GM12878 (cell line): ENCODE measurements around the gene ACACA. TPM values are rescaled to one million over a fixed set of nuclear protein-coding genes. Genes with fewer than 3 reads are reported as not detected.

Experiments used
- ATAC-seq: fragments of 200-7000 bp; cut with Tn5 transposase; 3 replicates; pipeline ENCODE4 v1.9.1; 2020; ENCODE audit warnings: mild to moderate bottlenecking, moderate library complexity
- BruUV-seq: library from RNA; stranded (reverse); fragments of 400-500 nt; replicated peaks from 2 replicates; lab custom pipeline; 2021; lab: Mats Ljungman, UMichigan
- CTCF ChIA-PET: fragments of 300-600 bp; sonication (Branson Sonifier 250); formaldehyde crosslinking; extraction: SDS; loops from one replicate; lab custom pipeline; 2021; ENCODE audit warnings: inconsistent platforms; lab: Yijun Ruan, JAX
- POLR2A ChIA-PET: fragments of 350-600 bp; formaldehyde crosslinking; extraction: SDS; loops from one replicate; lab custom pipeline; 2021; ENCODE audit warnings: inconsistent platforms; lab: Charles Lee
- RAD21 ChIA-PET: fragments of 300-600 bp; sonication (Branson Sonifier 250); formaldehyde crosslinking; loops from one replicate; lab custom pipeline; 2023; ENCODE audit warnings: antibody characterized with exemption; ENCODE audit not compliant: unreplicated experiment; lab: Charles Lee
- SMC1A ChIA-PET: fragments of 300-600 bp; sonication (Branson Sonifier 250); formaldehyde crosslinking; loops from one replicate; lab custom pipeline; 2023; ENCODE audit not compliant: unreplicated experiment, uncharacterized antibody; lab: Charles Lee
- DNase-seq: peaks from one replicate; pipeline ENCODE4 v3.0.0-alpha.2; 2011; ENCODE audit warnings: low read depth, low spot score
- FAIRE-seq: peaks from 3 replicates; lab custom pipeline; 2011; peaks lifted over from hg19 to GRCh38; lab: Jason Lieb, UNC
- H2AFZ ChIP-seq: 2 replicates; pipeline ENCODE4 v1.6.0; 2011; ENCODE audit warnings: low read depth, low read length, control low read depth; ENCODE audit not compliant: control insufficient read depth
- H3K27ac ChIP-seq: 2 replicates; pipeline ENCODE4 v1.5.1; 2011; ENCODE audit warnings: control low read depth; ENCODE audit not compliant: control insufficient read depth, insufficient read depth
- H3K27me3 ChIP-seq, 2 experiments: replicated peaks in 1 of 2; 2 replicates each; pipeline versions ENCODE4 v1.6.0 to v1.6.1; 2011; ENCODE audit warnings: low read length in 1 of 2; ENCODE audit not compliant: control insufficient read depth in 2 of 2, insufficient read depth in 2 of 2
- H3K36me3 ChIP-seq, 2 experiments: 2 replicates each; pipeline ENCODE4 v1.5.1; 2011; ENCODE audit warnings: low read length in 1 of 2; ENCODE audit not compliant: control insufficient read depth in 2 of 2, insufficient read depth in 2 of 2
- H3K4me1 ChIP-seq: 2 replicates; pipeline ENCODE4 v1.6.1; 2011; ENCODE audit warnings: mild to moderate bottlenecking, low read length, moderate library complexity, mixed read lengths; ENCODE audit not compliant: control insufficient read depth, insufficient read depth
- H3K4me2 ChIP-seq: 2 replicates; pipeline ENCODE4 v1.6.0; 2011; ENCODE audit warnings: control low read depth; ENCODE audit not compliant: control insufficient read depth, insufficient read depth
- H3K4me3 ChIP-seq: fragments of 200-600 bp; sonication (generic); 2 replicates; pipeline ENCODE4 v1.5.1; 2016
- H3K79me2 ChIP-seq: 2 replicates; pipeline ENCODE4 v1.6.0; 2011; ENCODE audit warnings: low read length; ENCODE audit not compliant: control insufficient read depth, insufficient read depth
- H3K9ac ChIP-seq: 2 replicates; pipeline ENCODE4 v1.8.0; 2011; ENCODE audit warnings: low read length, control low read depth, mixed read lengths; ENCODE audit not compliant: control insufficient read depth, insufficient read depth
- H3K9me3 ChIP-seq: replicated peaks from 3 replicates; pipeline ENCODE4 v1.5.1; 2011; ENCODE audit warnings: mild to moderate bottlenecking, low read length; ENCODE audit not compliant: control insufficient read depth, insufficient read depth
- H4K20me1 ChIP-seq: 2 replicates; pipeline ENCODE4 v1.6.0; 2011; ENCODE audit not compliant: control insufficient read depth, insufficient read depth
- BACH1 ChIP-seq: fragments of 450-650 bp; IDR thresholded peaks from 2 replicates; pipeline ENCODE4 v1.6.1; 2017; ENCODE audit warnings: mild to moderate bottlenecking, borderline replicate concordance
- BMI1 ChIP-seq: fragments of 450-650 bp; IDR thresholded peaks from 2 replicates; pipeline ENCODE4 v1.6.1; 2016; ENCODE audit warnings: mild to moderate bottlenecking, moderate library complexity, borderline replicate concordance
- CHD1 ChIP-seq: IDR thresholded peaks from 2 replicates; pipeline ENCODE4 v1.6.1; 2012; ENCODE audit warnings: low read depth, low read length, improper control_type of control experiment
- E2F8 ChIP-seq: fragments of 450-650 bp; IDR thresholded peaks from 2 replicates; pipeline ENCODE4 v1.6.1; 2018; ENCODE audit warnings: mild to moderate bottlenecking, low read depth, moderate library complexity; ENCODE audit not compliant: partially characterized antibody
- IRF5 ChIP-seq: fragments of 450-650 bp; IDR thresholded peaks from 2 replicates; pipeline ENCODE4 v1.6.1; 2017; ENCODE audit warnings: borderline replicate concordance
- MAX ChIP-seq: IDR thresholded peaks from 2 replicates; pipeline ENCODE4 v1.6.1; 2012; ENCODE audit warnings: low read depth, low read length, improper control_type of control experiment
- RAD21 ChIP-seq: IDR thresholded peaks from 2 replicates; pipeline ENCODE4 v1.6.1; 2011; ENCODE audit warnings: mild to moderate bottlenecking, low read depth, low read length, moderate library complexity; ENCODE audit not compliant: insufficient read depth
- SIX5 ChIP-seq: IDR thresholded peaks from 2 replicates; pipeline ENCODE4 v1.6.1; 2011; ENCODE audit warnings: mild to moderate bottlenecking, low read depth, low read length, moderate library complexity; ENCODE audit not compliant: severe bottlenecking
- SP1 ChIP-seq: IDR thresholded peaks from one replicate; pipeline ENCODE4 v1.6.1; 2011; ENCODE audit warnings: low read depth, low read length
- SUZ12 ChIP-seq: fragments of 200-600 bp; sonication (generic); IDR thresholded peaks from one replicate; pipeline ENCODE4 v1.6.1; 2018; ENCODE audit warnings: antibody characterized with exemption, mild to moderate bottlenecking; ENCODE audit not compliant: unreplicated experiment
- ZNF24 ChIP-seq: fragments of 450-650 bp; IDR thresholded peaks from 2 replicates; pipeline ENCODE4 v1.6.1; 2017; ENCODE audit warnings: antibody characterized with exemption, mild to moderate bottlenecking
- ZSCAN29 ChIP-seq: fragments of 450-650 bp; IDR thresholded peaks from 2 replicates; pipeline ENCODE4 v1.6.1; 2017; ENCODE audit warnings: mild to moderate bottlenecking, moderate library complexity
- WGBS: methylation state at CpG from one replicate; pipeline ENCODE4 v1.1.6; 2016; ENCODE audit warnings: low lambda C conversion rate; ENCODE audit not compliant: insufficient replicate concordance, insufficient coverage; ENCODE audit errors: missing lambda C conversion rate; 5-methylcytosine and 5-hydroxymethylcytosine counted together
- in situ Hi-C: fragments of 300-500 bp; cut with MboI; formaldehyde crosslinking; loops from 9 replicates; pipeline ENCODE4 v1.14.3; 2018; ENCODE audit warnings: mixed read lengths
- intact Hi-C: fragments of 100-400 bp; cut with micrococcal nuclease; formaldehyde crosslinking; loops from one replicate; pipeline ENCODE4 v1.14.2; 2022; ENCODE audit not compliant: unreplicated experiment
- polyA plus RNA-seq, 11 experiments: library from polyadenylated mRNA; depleted of rRNA in 4 of 11; unstranded in 6 of 11; stranded (reverse) in 5 of 11; fragments of >200 nt; fragmentation: Nextera tagmentation in 4 of 11; fragmentation: Illumina TruSeq in 1 of 11; extraction: Ambion mirVana in 4 of 11; extraction: Trizol in 1 of 11; gene quantifications; 1 replicate in 1 of 11; 2 replicates in 10 of 11; pipeline versions ENCODE4 v1.2.1 to v1.2.3, GENCODE V29; 2011 to 2016; ENCODE audit warnings: inconsistent platforms in 2 of 11, missing spikeins in 2 of 11, low read depth in 1 of 11
- total RNA-seq, 4 experiments: library from RNA; depleted of rRNA in 3 of 4; stranded (reverse); fragments of >200 nt in 3 of 4; fragmentation: Illumina TruSeq in 1 of 4; extraction: Trizol in 1 of 4; gene quantifications; 2 replicates each; pipeline versions ENCODE4 v1.2.1 to v1.2.3, GENCODE V29; 2013 to 2021
- TF ChIP-seq, protein P1 (sequence below): fragments of 450-650 bp; IDR thresholded peaks from 2 replicates; pipeline ENCODE4 v1.6.1; 2016; ENCODE audit warnings: mild to moderate bottlenecking

ACACA gene
- total and polyA plus RNA-seq, 10 of the 15 experiments (the other 5 are each of a cell fraction or from before 2014, with no cell fraction given): 12.9 to 74.2 (median 32.0) TPM

GRCh38 chr17:37194208-37194607, 212.4 kb downstream of the ACACA start:
- RAD21 ChIA-PET: no interaction called here
- Histone ChIP-seq H3K4me3 (no peak overlapping the region), H3K79me2 (no peaks in the 10 kb centered on the region), H3K4me2 (no peak overlapping the region), H4K20me1 (no peaks in the 10 kb centered on the region), H3K4me1 (no peaks in the 10 kb centered on the region), H3K9me3 (no peaks in the 10 kb centered on the region), H3K27ac (no peak overlapping the region), H3K27me3 (no peaks in the 10 kb centered on the region), H3K36me3 (peaks cover 2 to 6% of the 10 kb centered on the region in 2 experiments; a peak in 3 of 4 replicates), H2AFZ (no peak overlapping the region), H3K9ac (no peak overlapping the region)
- SMC1A ChIA-PET: interaction anchor here (1.1 to 1.5 kb wide), 2 partner anchors 10 to 11 kb away, joined by 3 to 4 read pairs; no protein-coding TSS in a partner anchor
- intact Hi-C loops: no loop called here
- CTCF ChIA-PET: interaction anchor here (0.6 to 1.9 kb wide), 4 partner anchors 11 to 565 kb away, joined by 3 to 11 read pairs (median 4); no protein-coding TSS in a partner anchor
- no peak for ATAC-seq
- in situ Hi-C loops: no loop called here
- FAIRE-seq: no peak
- DNase-seq: no peak
- POLR2A ChIA-PET: no interaction called here
- WGBS: 100% methylated on average over 1 of the region's 1 CpG
- BruUV-seq: no TSS peak
- TF ChIP-seq BMI1: no peak
- no peak for TF ChIP-seq ZNF24
- TF ChIP-seq ZSCAN29: no peak
- no peak for TF ChIP-seq E2F8
- no peak for TF ChIP-seq SP1
- TF ChIP-seq RAD21: no peak
- TF ChIP-seq, protein P1, sequence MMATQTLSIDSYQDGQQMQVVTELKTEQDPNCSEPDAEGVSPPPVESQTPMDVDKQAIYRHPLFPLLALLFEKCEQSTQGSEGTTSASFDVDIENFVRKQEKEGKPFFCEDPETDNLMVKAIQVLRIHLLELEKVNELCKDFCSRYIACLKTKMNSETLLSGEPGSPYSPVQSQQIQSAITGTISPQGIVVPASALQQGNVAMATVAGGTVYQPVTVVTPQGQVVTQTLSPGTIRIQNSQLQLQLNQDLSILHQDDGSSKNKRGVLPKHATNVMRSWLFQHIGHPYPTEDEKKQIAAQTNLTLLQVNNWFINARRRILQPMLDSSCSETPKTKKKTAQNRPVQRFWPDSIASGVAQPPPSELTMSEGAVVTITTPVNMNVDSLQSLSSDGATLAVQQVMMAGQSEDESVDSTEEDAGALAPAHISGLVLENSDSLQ: no peak
- TF ChIP-seq BACH1: no peak
- no peak for TF ChIP-seq CHD1
- TF ChIP-seq SIX5: no peak
- TF ChIP-seq MAX: no peak
- TF ChIP-seq IRF5: no peak
- TF ChIP-seq SUZ12: no peak
